Measurements from ENCODE around the gene ABHD2.

Gene ABHD2

GRCh38 chr15:89161666-89162065, 73.4 kb downstream of the ABHD2 start:
- Histone ChIP-seq H3K27me3 (replicated peaks; ENCODE audit: control insufficient read depth, insufficient read depth, low read length, poor library complexity, severe bottlenecking) (no peaks in the 10 kb centered on the region), H3K4me3 (ENCODE audit: insufficient read depth, low read depth, low read length, poor library complexity, severe bottlenecking) (no peak overlapping the region), H3K4me1 (ENCODE audit: control insufficient read depth, insufficient read depth, low read length, poor library complexity, severe bottlenecking) (no peaks in the 10 kb centered on the region), H3K27ac (ENCODE audit: insufficient read depth, low read length, poor library complexity, severe bottlenecking) (no peak overlapping the region), H3K9me3 (ENCODE audit: control insufficient read depth, low read length) (no peaks in the 10 kb centered on the region), H3K36me3 (ENCODE audit: control insufficient read depth, insufficient read depth, low read length) (peaks cover 13% of the 10 kb centered on the region)
- DNase-seq, result no peak

DNA sequence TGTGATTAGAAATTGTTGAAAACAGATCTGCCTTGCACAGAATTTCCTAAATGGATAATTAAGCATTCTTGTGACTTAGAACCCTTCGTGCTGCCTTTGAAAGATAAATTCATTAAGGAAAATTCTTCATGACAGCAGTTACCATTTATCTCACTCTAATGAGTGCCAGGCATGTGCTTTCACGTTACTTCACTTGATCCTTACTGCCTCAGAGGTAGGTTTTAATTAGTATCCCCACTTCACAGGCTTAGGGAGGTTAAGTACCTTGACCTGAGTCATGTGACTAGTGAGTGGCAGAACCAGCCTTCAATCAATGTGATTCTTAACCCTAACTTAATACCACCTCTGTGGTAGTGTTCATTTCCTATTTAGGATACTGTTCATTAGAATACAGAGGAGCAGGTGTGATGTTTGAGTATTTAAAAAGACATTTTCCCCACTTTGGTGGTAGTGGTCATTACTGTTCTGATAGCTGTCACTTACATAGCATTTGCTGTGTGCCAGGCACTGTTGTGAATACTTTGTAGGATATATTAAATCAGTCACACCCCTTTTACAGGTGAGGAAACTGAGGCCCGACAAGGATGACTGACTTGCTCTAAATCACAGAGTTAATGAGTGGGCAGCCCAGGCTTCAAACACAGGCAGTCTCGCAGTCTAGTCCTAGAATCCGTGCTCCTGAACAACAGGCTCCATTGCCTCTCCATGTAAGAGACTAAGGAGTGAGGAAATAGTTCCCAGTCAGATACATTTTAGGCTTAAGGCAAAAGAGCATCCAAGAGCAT, 75.2 kb downstream of the ABHD2 start:
- Histone ChIP-seq H3K27me3 (replicated peaks; ENCODE audit: control insufficient read depth, insufficient read depth, low read length, poor library complexity, severe bottlenecking) (no peaks in the 10 kb centered on the region), H3K27ac (ENCODE audit: insufficient read depth, low read length, poor library complexity, severe bottlenecking) (no peak overlapping the region)
- no peak for DNase-seq

DNA sequence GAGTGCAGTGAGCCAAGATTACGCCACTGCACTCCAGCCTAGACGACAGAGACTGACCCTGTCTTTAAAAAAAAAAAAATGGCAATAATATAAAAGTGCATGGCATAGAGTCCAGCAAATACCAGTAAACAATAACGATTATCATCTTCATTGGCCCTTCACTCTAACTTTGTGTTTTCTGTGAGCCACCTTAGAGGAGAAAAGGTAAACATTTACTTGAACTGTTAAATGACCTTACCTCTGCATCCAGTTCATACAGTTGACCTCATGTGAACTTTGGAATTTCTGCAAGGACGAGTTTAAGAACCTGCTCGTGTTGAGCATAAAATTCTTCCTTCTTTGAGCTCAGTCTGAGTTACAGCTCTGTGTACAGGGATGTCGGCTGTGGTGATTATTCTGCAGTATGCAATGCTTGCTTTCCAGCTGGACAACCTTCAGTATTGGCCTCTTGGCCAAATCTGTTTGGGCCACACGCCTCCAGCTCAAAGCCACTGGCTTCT, 76.5 kb downstream of the ABHD2 start:
- DNase-seq, result no peak
- H3K4me3 ChIP-seq (ENCODE audit: insufficient read depth, low read depth, low read length, poor library complexity, severe bottlenecking), result no peak overlapping the region

More for the DNA sequence above, 75.2 kb downstream of the ABHD2 start:
- no peak overlapping the region for H3K4me3 ChIP-seq (ENCODE audit: insufficient read depth, low read depth, low read length, poor library complexity, severe bottlenecking)
- H3K4me1 ChIP-seq (ENCODE audit: control insufficient read depth, insufficient read depth, low read length, poor library complexity, severe bottlenecking), result no peaks in the 10 kb centered on the region
- peaks cover 12% of the 10 kb centered on the region for H3K36me3 ChIP-seq (ENCODE audit: control insufficient read depth, insufficient read depth, low read length)
- H3K9me3 ChIP-seq (ENCODE audit: control insufficient read depth, low read length), result no peaks in the 10 kb centered on the region

GRCh38 chr15:89165677-89166076, 77.4 kb downstream of the ABHD2 start:
- no peak for DNase-seq
- H3K4me1 ChIP-seq (ENCODE audit: control insufficient read depth, insufficient read depth, low read length, poor library complexity, severe bottlenecking), result no peaks in the 10 kb centered on the region

More for the DNA sequence above, 76.5 kb downstream of the ABHD2 start:
- Histone ChIP-seq H3K36me3 (ENCODE audit: control insufficient read depth, insufficient read depth, low read length) (peaks cover 12% of the 10 kb centered on the region), H3K4me1 (ENCODE audit: control insufficient read depth, insufficient read depth, low read length, poor library complexity, severe bottlenecking) (no peaks in the 10 kb centered on the region), H3K27ac (ENCODE audit: insufficient read depth, low read length, poor library complexity, severe bottlenecking) (no peak overlapping the region), H3K27me3 (replicated peaks; ENCODE audit: control insufficient read depth, insufficient read depth, low read length, poor library complexity, severe bottlenecking) (no peaks in the 10 kb centered on the region), H3K9me3 (ENCODE audit: control insufficient read depth, low read length) (no peaks in the 10 kb centered on the region)

DNA sequence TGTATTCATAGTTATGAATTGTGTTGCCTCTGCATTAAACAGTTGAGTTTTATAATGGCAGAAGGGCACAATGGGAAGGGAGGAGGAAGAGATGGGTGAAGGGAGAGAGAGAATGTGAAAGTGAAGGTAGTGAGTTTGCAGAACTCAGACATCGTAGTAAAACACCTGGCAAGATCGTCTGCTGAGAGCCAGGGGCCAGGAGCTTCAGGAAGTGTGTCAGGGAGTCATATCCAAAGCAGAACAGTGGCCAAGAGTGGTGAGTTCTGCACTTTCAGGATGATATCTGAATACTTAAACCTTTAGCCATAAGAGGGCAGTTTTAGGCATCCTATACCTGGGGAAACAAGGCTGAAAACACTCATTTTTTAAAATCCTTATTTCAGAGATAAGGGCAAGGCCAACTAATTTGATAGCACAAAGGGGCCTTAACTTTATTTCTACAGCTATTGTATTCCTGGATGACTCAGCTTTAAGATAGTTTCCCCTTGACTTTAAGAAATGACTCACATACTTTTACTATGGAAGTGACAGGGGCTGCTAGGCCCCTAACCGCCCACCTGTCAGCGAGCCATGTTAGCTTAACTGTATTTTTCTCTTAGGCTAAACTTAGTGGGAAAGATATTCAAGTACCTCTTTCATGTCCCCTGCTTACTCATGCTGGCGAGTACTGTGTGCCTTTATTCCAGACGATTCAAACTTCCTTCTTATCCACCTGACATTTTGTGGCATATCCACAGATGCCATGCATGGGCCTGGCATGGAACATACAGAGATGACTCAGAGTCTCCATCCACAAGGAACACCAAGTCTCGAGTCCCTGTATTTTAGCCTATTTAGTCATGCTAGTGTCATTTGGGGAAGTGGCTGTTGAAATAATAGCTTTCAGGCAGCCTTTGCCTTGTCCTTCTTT, 79.3 kb downstream of the ABHD2 start:
- Histone ChIP-seq H3K9me3 (ENCODE audit: control insufficient read depth, low read length) (no peaks in the 10 kb centered on the region), H3K4me3 (ENCODE audit: insufficient read depth, low read depth, low read length, poor library complexity, severe bottlenecking) (no peak overlapping the region), H3K4me1 (ENCODE audit: control insufficient read depth, insufficient read depth, low read length, poor library complexity, severe bottlenecking) (no peaks in the 10 kb centered on the region), H3K27ac (ENCODE audit: insufficient read depth, low read length, poor library complexity, severe bottlenecking) (no peak overlapping the region), H3K27me3 (replicated peaks; ENCODE audit: control insufficient read depth, insufficient read depth, low read length, poor library complexity, severe bottlenecking) (no peaks in the 10 kb centered on the region), H3K36me3 (ENCODE audit: control insufficient read depth, insufficient read depth, low read length) (peaks cover 17% of the 10 kb centered on the region)
- DNase-seq, result no peak

More at GRCh38 chr15:89165677-89166076, 77.4 kb downstream of the ABHD2 start:
- H3K27me3 ChIP-seq (replicated peaks; ENCODE audit: control insufficient read depth, insufficient read depth, low read length, poor library complexity, severe bottlenecking), result no peaks in the 10 kb centered on the region
- peaks cover 12% of the 10 kb centered on the region for H3K36me3 ChIP-seq (ENCODE audit: control insufficient read depth, insufficient read depth, low read length)
- H3K4me3 ChIP-seq (ENCODE audit: insufficient read depth, low read depth, low read length, poor library complexity, severe bottlenecking), result no peak overlapping the region
- H3K9me3 ChIP-seq (ENCODE audit: control insufficient read depth, low read length), result no peaks in the 10 kb centered on the region
- no peak overlapping the region for H3K27ac ChIP-seq (ENCODE audit: insufficient read depth, low read length, poor library complexity, severe bottlenecking)

DNA sequence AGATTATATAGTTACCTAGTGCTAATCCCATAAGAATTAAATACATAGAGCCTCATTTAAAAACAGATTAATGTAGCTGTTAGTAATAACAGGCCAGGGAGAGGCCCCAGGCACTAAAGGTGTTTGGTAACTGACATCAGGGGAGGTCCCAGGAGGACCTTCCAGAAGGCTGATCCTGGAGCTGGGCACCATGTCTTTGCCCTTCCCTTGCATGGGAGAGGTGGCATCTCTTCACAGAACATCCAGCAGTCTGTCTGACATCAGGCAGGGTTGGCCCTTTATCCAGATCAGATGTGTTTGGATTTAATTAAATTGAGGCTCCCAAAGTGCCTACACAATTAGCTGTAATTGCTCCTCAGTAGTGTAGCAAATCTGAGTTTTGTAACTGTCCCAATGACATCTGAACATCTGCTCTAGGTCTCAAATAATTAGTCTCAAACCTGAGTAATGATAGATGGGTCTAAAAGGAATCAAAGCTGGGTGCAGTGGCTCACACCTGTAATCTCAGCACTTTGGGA, 80.1 kb downstream of the ABHD2 start:
- Histone ChIP-seq H3K27ac (ENCODE audit: insufficient read depth, low read length, poor library complexity, severe bottlenecking) (no peak overlapping the region), H3K36me3 (ENCODE audit: control insufficient read depth, insufficient read depth, low read length) (peaks cover 18% of the 10 kb centered on the region), H3K4me1 (ENCODE audit: control insufficient read depth, insufficient read depth, low read length, poor library complexity, severe bottlenecking) (no peaks in the 10 kb centered on the region), H3K27me3 (replicated peaks; ENCODE audit: control insufficient read depth, insufficient read depth, low read length, poor library complexity, severe bottlenecking) (no peaks in the 10 kb centered on the region), H3K4me3 (ENCODE audit: insufficient read depth, low read depth, low read length, poor library complexity, severe bottlenecking) (no peak overlapping the region), H3K9me3 (ENCODE audit: control insufficient read depth, low read length) (no peaks in the 10 kb centered on the region)
- no peak for DNase-seq

DNA sequence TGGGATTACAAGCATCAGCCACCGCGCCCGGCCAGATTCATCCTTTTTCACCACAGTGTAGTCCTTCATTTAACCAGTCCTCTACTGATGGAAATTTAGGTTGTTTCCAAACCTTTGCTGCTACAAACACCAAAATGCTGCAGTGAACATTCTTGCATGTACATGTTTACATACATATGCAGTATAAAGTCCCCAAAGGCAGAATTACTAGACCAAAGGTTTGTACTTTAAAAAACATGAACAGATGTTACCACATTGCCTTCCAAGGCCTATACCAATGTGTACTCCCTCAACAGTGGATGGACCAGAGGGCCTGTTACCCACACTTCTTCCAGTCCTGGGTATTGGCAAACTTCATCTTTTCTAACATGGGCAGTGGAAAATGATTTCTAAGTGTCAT, 82.1 kb downstream of the ABHD2 start:
- DNase-seq, result no peak
- Histone ChIP-seq H3K27me3 (replicated peaks; ENCODE audit: control insufficient read depth, insufficient read depth, low read length, poor library complexity, severe bottlenecking) (no peaks in the 10 kb centered on the region), H3K4me1 (ENCODE audit: control insufficient read depth, insufficient read depth, low read length, poor library complexity, severe bottlenecking) (no peaks in the 10 kb centered on the region)

GRCh38 chr15:89171136-89172072, 83.1 kb downstream of the ABHD2 start:
- H3K27me3 ChIP-seq (replicated peaks; ENCODE audit: control insufficient read depth, insufficient read depth, low read length, poor library complexity, severe bottlenecking), result no peaks in the 10 kb centered on the region
- H3K4me1 ChIP-seq (ENCODE audit: control insufficient read depth, insufficient read depth, low read length, poor library complexity, severe bottlenecking), result no peaks in the 10 kb centered on the region
- peak in 1 of 3 donors; percentile 8 for DNase-seq
- H3K27ac ChIP-seq (ENCODE audit: insufficient read depth, low read length, poor library complexity, severe bottlenecking), result no peak overlapping the region
- H3K36me3 ChIP-seq (ENCODE audit: control insufficient read depth, insufficient read depth, low read length), result peaks cover 18% of the 10 kb centered on the region
- no peak overlapping the region for H3K4me3 ChIP-seq (ENCODE audit: insufficient read depth, low read depth, low read length, poor library complexity, severe bottlenecking)
- H3K9me3 ChIP-seq (ENCODE audit: control insufficient read depth, low read length), result no peaks in the 10 kb centered on the region

More for the DNA sequence above, 82.1 kb downstream of the ABHD2 start:
- Histone ChIP-seq H3K27ac (ENCODE audit: insufficient read depth, low read length, poor library complexity, severe bottlenecking) (no peak overlapping the region), H3K36me3 (ENCODE audit: control insufficient read depth, insufficient read depth, low read length) (peaks cover 9% of the 10 kb centered on the region), H3K4me3 (ENCODE audit: insufficient read depth, low read depth, low read length, poor library complexity, severe bottlenecking) (no peak overlapping the region), H3K9me3 (ENCODE audit: control insufficient read depth, low read length) (no peaks in the 10 kb centered on the region)

GRCh38 chr15:89172921-89173320, 84.7 kb downstream of the ABHD2 start:
- H3K27ac ChIP-seq (ENCODE audit: insufficient read depth, low read length, poor library complexity, severe bottlenecking), result no peak overlapping the region
- H3K4me1 ChIP-seq (ENCODE audit: control insufficient read depth, insufficient read depth, low read length, poor library complexity, severe bottlenecking), result peaks cover 3% of the 10 kb centered on the region
- H3K9me3 ChIP-seq (ENCODE audit: control insufficient read depth, low read length), result no peaks in the 10 kb centered on the region
- peaks cover 28% of the 10 kb centered on the region for H3K36me3 ChIP-seq (ENCODE audit: control insufficient read depth, insufficient read depth, low read length)
- H3K4me3 ChIP-seq (ENCODE audit: insufficient read depth, low read depth, low read length, poor library complexity, severe bottlenecking), result no peak overlapping the region
- no peaks in the 10 kb centered on the region for H3K27me3 ChIP-seq (replicated peaks; ENCODE audit: control insufficient read depth, insufficient read depth, low read length, poor library complexity, severe bottlenecking)
- no peak for DNase-seq
